ENCODE measurements around the gene PFDN4. TPM values are rescaled to one million over a fixed set of nuclear protein-coding genes. Genes with fewer than 3 reads are reported as not detected.

PFDN4 gene
- total RNA-seq, 2 experiments from 2014 or later, result 55.4 to 60.5 TPM

- CTCF ChIA-PET, result interaction anchor here (0.9 to 1.5 kb wide), 4 partner anchors 81 to 263 kb away, joined by 3 to 10 read pairs (median 4); no protein-coding TSS in a partner anchor
- ATAC-seq (no peak), DNase-seq (no peak)
- intact Hi-C loops (cut with DNase I, micrococcal nuclease), result loop anchor here (10.0 kb wide), 3 partner anchors 260 to 1050 kb away; no protein-coding TSS in a partner anchor
- H3K4me1 Mint-ChIP-seq, result peaks cover 22% of the 10 kb centered on the region
- H3K4me3 Mint-ChIP-seq, result no peak overlapping the region
- POLR2A ChIA-PET, result interaction anchor here (0.6 kb wide), 1 partner anchor 389 kb away, joined by 3 read pairs; no protein-coding TSS in a partner anchor
- no peaks in the 10 kb centered on the region for H3K27me3 Mint-ChIP-seq
- H3K36me3 Mint-ChIP-seq (ENCODE audit: low read depth), result peaks cover under 1% of the 10 kb centered on the region
- H3K27ac Mint-ChIP-seq, result no peak overlapping the region
- H3K9me3 Mint-ChIP-seq (ENCODE audit: low read depth), result no peaks in the 10 kb centered on the region
Observed at GRCh38 chr20:54204481-54204880, 3.4 kb upstream of the PFDN4 start.

- ChIA-PET POLR2A (no interaction called here), CTCF (interaction anchor here (0.7 to 1.7 kb wide), 6 partner anchors 9 to 442 kb away, joined by 3 to 10 read pairs (median 4); no protein-coding TSS in a partner anchor)
- Mint-ChIP-seq H3K27ac (peak overlapping the region; percentile 1), H3K4me1 (peaks cover 31% of the 10 kb centered on the region), H3K4me3 (no peak overlapping the region), H3K36me3 (ENCODE audit: low read depth) (peaks cover 5% of the 10 kb centered on the region), H3K9me3 (ENCODE audit: low read depth) (no peaks in the 10 kb centered on the region), H3K27me3 (no peaks in the 10 kb centered on the region)
- ATAC-seq (peak; percentile 28), DNase-seq (peak; percentile 44)
- intact Hi-C loops (cut with DNase I, micrococcal nuclease), result loop anchor here (5.0 to 10.0 kb wide), 5 partner anchors 258 to 1051 kb away; no protein-coding TSS in a partner anchor
Observed at GRCh38 chr20:54205450-54205849, 2.4 kb upstream of the PFDN4 start.

GRCh38 chr20:54207053-54207742 is 689 bp upstream of the PFDN4 start:
- no peaks in the 10 kb centered on the region for H3K9me3 Mint-ChIP-seq (ENCODE audit: low read depth)
- ChIA-PET POLR2A (interaction anchor here (0.7 kb wide), 1 partner anchor 111 kb away, joined by 8 read pairs; no protein-coding TSS in a partner anchor), CTCF (interaction anchor here (0.7 to 2.7 kb wide), 11 partner anchors 12 to 442 kb away, joined by 3 to 14 read pairs (median 4); no protein-coding TSS in a partner anchor)
- H3K4me3 Mint-ChIP-seq, result peak overlapping the region; percentile 80
- peaks cover 12% of the 10 kb centered on the region for H3K36me3 Mint-ChIP-seq (ENCODE audit: low read depth)
- H3K27me3 Mint-ChIP-seq, result no peaks in the 10 kb centered on the region
- H3K27ac Mint-ChIP-seq, result peak overlapping the region; percentile 99
- DNase-seq (no peak), ATAC-seq (no peak)
- intact Hi-C loops (cut with DNase I, micrococcal nuclease), result loop anchor here (1.0 to 10.0 kb wide), 6 partner anchors 78 to 1052 kb away; no protein-coding TSS in a partner anchor
- peaks cover 42% of the 10 kb centered on the region for H3K4me1 Mint-ChIP-seq

GRCh38 chr20:54208548-54209176 is 775 bp downstream of the PFDN4 start:
- no peak for DNase-seq
- Mint-ChIP-seq H3K27ac (peak overlapping the region; percentile 86), H3K4me3 (peak overlapping the region; percentile 80), H3K4me1 (peaks cover 50% of the 10 kb centered on the region), H3K9me3 (ENCODE audit: low read depth) (no peaks in the 10 kb centered on the region), H3K36me3 (ENCODE audit: low read depth) (peaks cover 12% of the 10 kb centered on the region), H3K27me3 (no peaks in the 10 kb centered on the region)
- peak; percentile 47 for ATAC-seq
- ChIA-PET POLR2A (interaction anchor here (0.6 kb wide), 1 partner anchor 624 kb away, joined by 3 read pairs; no protein-coding TSS in a partner anchor), CTCF (interaction anchor here (0.6 to 2.7 kb wide), 16 partner anchors 9 to 441 kb away, joined by 3 to 14 read pairs (median 4); no protein-coding TSS in a partner anchor)
- intact Hi-C loops (cut with DNase I, micrococcal nuclease), result loop anchor here (5.0 to 10.0 kb wide), 5 partner anchors 261 to 1054 kb away; no protein-coding TSS in a partner anchor

GRCh38 chr20:54209216-54209813 is 1.4 kb downstream of the PFDN4 start:
- CTCF ChIA-PET, result interaction anchor here (1.6 to 2.7 kb wide), 5 partner anchors 10 to 105 kb away, joined by 4 to 14 read pairs (median 8); no protein-coding TSS in a partner anchor
- no peak for ATAC-seq
- peaks cover 50% of the 10 kb centered on the region for H3K4me1 Mint-ChIP-seq
- peak overlapping the region; percentile 80 for H3K4me3 Mint-ChIP-seq
- POLR2A ChIA-PET, result no interaction called here
- DNase-seq, result no peak
- H3K27me3 Mint-ChIP-seq, result no peaks in the 10 kb centered on the region
- H3K27ac Mint-ChIP-seq, result peak overlapping the region; percentile 86
- intact Hi-C loops (cut with DNase I, micrococcal nuclease), result loop anchor here (5.0 to 10.0 kb wide), 5 partner anchors 262 to 1055 kb away; no protein-coding TSS in a partner anchor
- peaks cover 12% of the 10 kb centered on the region for H3K36me3 Mint-ChIP-seq (ENCODE audit: low read depth)
- H3K9me3 Mint-ChIP-seq (ENCODE audit: low read depth), result no peaks in the 10 kb centered on the region

GRCh38 chr20:54212226-54212625 is 4.3 kb downstream of the PFDN4 start:
- POLR2A ChIA-PET, result no interaction called here
- no peaks in the 10 kb centered on the region for H3K9me3 Mint-ChIP-seq (ENCODE audit: low read depth)
- DNase-seq (no peak), ATAC-seq (no peak)
- intact Hi-C loops (cut with DNase I, micrococcal nuclease), result no loop called here
- H3K36me3 Mint-ChIP-seq (ENCODE audit: low read depth), result peaks cover 26% of the 10 kb centered on the region
- no peaks in the 10 kb centered on the region for H3K27me3 Mint-ChIP-seq
- CTCF ChIA-PET, result interaction anchor here (0.6 to 1.9 kb wide), 4 partner anchors 8 to 465 kb away, joined by 3 to 6 read pairs (median 4); no protein-coding TSS in a partner anchor
- no peak overlapping the region for H3K27ac Mint-ChIP-seq
- H3K4me3 Mint-ChIP-seq, result no peak overlapping the region
- peaks cover 38% of the 10 kb centered on the region for H3K4me1 Mint-ChIP-seq

GRCh38 chr20:54212871-54213270 is 5.0 kb downstream of the PFDN4 start:
- Mint-ChIP-seq H3K4me1 (peaks cover 38% of the 10 kb centered on the region), H3K9me3 (ENCODE audit: low read depth) (no peaks in the 10 kb centered on the region), H3K4me3 (no peak overlapping the region), H3K36me3 (ENCODE audit: low read depth) (peaks cover 27% of the 10 kb centered on the region), H3K27ac (no peak overlapping the region), H3K27me3 (no peaks in the 10 kb centered on the region)
- intact Hi-C loops (cut with DNase I, micrococcal nuclease), result no loop called here
- POLR2A ChIA-PET, result no interaction called here
- CTCF ChIA-PET, result interaction anchor here (1.0 to 1.9 kb wide), 4 partner anchors 8 to 16 kb away, joined by 3 to 6 read pairs (median 4); no protein-coding TSS in a partner anchor
- ATAC-seq (no peak), DNase-seq (no peak)

- H3K4me1 Mint-ChIP-seq, result peaks cover 29% of the 10 kb centered on the region
Observed at GRCh38 chr20:54214566-54214965, 6.7 kb downstream of the PFDN4 start.

GRCh38 chr20:54215157-54215789 is 7.4 kb downstream of the PFDN4 start:
- intact Hi-C loops (cut with DNase I, micrococcal nuclease), result no loop called here
- Mint-ChIP-seq H3K27me3 (no peaks in the 10 kb centered on the region), H3K4me1 (peaks cover 23% of the 10 kb centered on the region), H3K36me3 (ENCODE audit: low read depth) (peaks cover 25% of the 10 kb centered on the region), H3K27ac (no peak overlapping the region), H3K4me3 (no peak overlapping the region), H3K9me3 (ENCODE audit: low read depth) (no peaks in the 10 kb centered on the region)
- no peak for ATAC-seq
- no peak for DNase-seq
- ChIA-PET POLR2A (no interaction called here), CTCF (interaction anchor here (1.9 to 2.0 kb wide), 2 partner anchors 9 to 15 kb away, joined by 5 to 8 read pairs; no protein-coding TSS in a partner anchor)

More at GRCh38 chr20:54214566-54214965, 6.7 kb downstream of the PFDN4 start:
- ATAC-seq (no peak), DNase-seq (no peak)
- Mint-ChIP-seq H3K27ac (no peak overlapping the region), H3K9me3 (ENCODE audit: low read depth) (no peaks in the 10 kb centered on the region), H3K27me3 (no peaks in the 10 kb centered on the region), H3K4me3 (no peak overlapping the region), H3K36me3 (ENCODE audit: low read depth) (peaks cover 28% of the 10 kb centered on the region)
- intact Hi-C loops (cut with DNase I, micrococcal nuclease), result no loop called here
- ChIA-PET CTCF (interaction anchor here (0.6 to 2.0 kb wide), 4 partner anchors 9 to 433 kb away, joined by 4 to 8 read pairs (median 5); no protein-coding TSS in a partner anchor), POLR2A (no interaction called here)

- intact Hi-C loops (cut with DNase I, micrococcal nuclease), result no loop called here
- CTCF ChIA-PET, result interaction anchor here (2.0 kb wide), 1 partner anchor 430 kb away, joined by 11 read pairs; no protein-coding TSS in a partner anchor
- Mint-ChIP-seq H3K36me3 (ENCODE audit: low read depth) (peaks cover 17% of the 10 kb centered on the region), H3K4me3 (no peak overlapping the region), H3K4me1 (peaks cover 32% of the 10 kb centered on the region), H3K27ac (no peak overlapping the region), H3K9me3 (ENCODE audit: low read depth) (no peaks in the 10 kb centered on the region), H3K27me3 (no peaks in the 10 kb centered on the region)
- POLR2A ChIA-PET, result no interaction called here
- ATAC-seq (no peak), DNase-seq (no peak)
Observed at GRCh38 chr20:54217762-54218161, 9.9 kb downstream of the PFDN4 start.
